ENCODE measurements around the gene ANKFY1.

- TF ChIP-seq, protein P1, sequence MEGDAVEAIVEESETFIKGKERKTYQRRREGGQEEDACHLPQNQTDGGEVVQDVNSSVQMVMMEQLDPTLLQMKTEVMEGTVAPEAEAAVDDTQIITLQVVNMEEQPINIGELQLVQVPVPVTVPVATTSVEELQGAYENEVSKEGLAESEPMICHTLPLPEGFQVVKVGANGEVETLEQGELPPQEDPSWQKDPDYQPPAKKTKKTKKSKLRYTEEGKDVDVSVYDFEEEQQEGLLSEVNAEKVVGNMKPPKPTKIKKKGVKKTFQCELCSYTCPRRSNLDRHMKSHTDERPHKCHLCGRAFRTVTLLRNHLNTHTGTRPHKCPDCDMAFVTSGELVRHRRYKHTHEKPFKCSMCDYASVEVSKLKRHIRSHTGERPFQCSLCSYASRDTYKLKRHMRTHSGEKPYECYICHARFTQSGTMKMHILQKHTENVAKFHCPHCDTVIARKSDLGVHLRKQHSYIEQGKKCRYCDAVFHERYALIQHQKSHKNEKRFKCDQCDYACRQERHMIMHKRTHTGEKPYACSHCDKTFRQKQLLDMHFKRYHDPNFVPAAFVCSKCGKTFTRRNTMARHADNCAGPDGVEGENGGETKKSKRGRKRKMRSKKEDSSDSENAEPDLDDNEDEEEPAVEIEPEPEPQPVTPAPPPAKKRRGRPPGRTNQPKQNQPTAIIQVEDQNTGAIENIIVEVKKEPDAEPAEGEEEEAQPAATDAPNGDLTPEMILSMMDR (IDR thresholded peaks at IDR 0.05): no peak
- no peak for TF ChIP-seq ZFX (IDR thresholded peaks at IDR 0.05; ENCODE audit: borderline replicate concordance)
These were observed 85.1 kb downstream of the ANKFY1 start for GRCh38 chr17:4178651-4179050.

Data from 22Rv1 (cell line).